CD14-positive monocyte (primary cell): ENCODE data around the gene PAX8. TPM values are rescaled to one million over a fixed set of nuclear protein-coding genes. Genes with fewer than 3 reads are reported as not detected.

Source experiments
- DNase-seq, 3 donors: peaks; one replicate each; pipeline ENCODE4 v3.0.0-alpha.2; 2011 to 2022
- H2AFZ ChIP-seq: 2 replicates; pipeline ENCODE4 v1.6.0; 2012; ENCODE audit warnings: mild to moderate bottlenecking, low read depth, low read length, inconsistent platforms; ENCODE audit not compliant: insufficient read depth, poor library complexity, severe bottlenecking
- H3K27ac ChIP-seq, 2 donors: 1 replicate in 1 of 2; 2 replicates in 1 of 2; pipeline ENCODE4 v1.5.1; 2012 to 2013; ENCODE audit warnings: low read length in 2 of 2, control low read depth in 1 of 2, inconsistent platforms in 1 of 2, low read depth in 1 of 2, mild to moderate bottlenecking in 1 of 2
- H3K27me3 ChIP-seq, 2 donors: one replicate each; pipeline versions ENCODE4 v1.6.0 to v1.6.1; 2011 to 2013; ENCODE audit warnings: low read length in 2 of 2; ENCODE audit not compliant: control insufficient read depth in 2 of 2, insufficient read depth in 2 of 2
- H3K36me3 ChIP-seq, 2 donors: replicated peaks in 1 of 2; 1 replicate in 1 of 2; 2 replicates in 1 of 2; pipeline versions ENCODE4 v1.5.1 to v1.6.1; 2012 to 2013; ENCODE audit warnings: low read length in 2 of 2, control low read depth in 1 of 2, inconsistent platforms in 1 of 2, mild to moderate bottlenecking in 1 of 2; ENCODE audit not compliant: insufficient read depth in 2 of 2, control insufficient read depth in 1 of 2
- H3K4me1 ChIP-seq, 2 donors: 1 replicate in 1 of 2; 2 replicates in 1 of 2; pipeline versions ENCODE4 v1.5.1 to v1.6.1; 2012 to 2013; ENCODE audit warnings: low read length in 2 of 2, control low read depth in 1 of 2, inconsistent platforms in 1 of 2, mild to moderate bottlenecking in 1 of 2, moderate library complexity in 1 of 2; ENCODE audit not compliant: insufficient read depth in 2 of 2, control insufficient read depth in 1 of 2
- H3K4me2 ChIP-seq: replicated peaks from 2 replicates; pipeline ENCODE3; 2012; ENCODE audit warnings: low read length, moderate library complexity, mild to moderate bottlenecking; ENCODE audit not compliant: poor library complexity, severe bottlenecking; ENCODE audit errors: extremely low read depth
- H3K4me3 ChIP-seq, 3 experiments: fragments of 200-600 bp in 1 of 3; sonication (generic) in 1 of 3; replicated peaks in 1 of 3; 1 replicate in 2 of 3; 2 replicates in 1 of 3; pipeline ENCODE4 v1.5.1; 2011 to 2013; ENCODE audit warnings: low read length in 3 of 3, mild to moderate bottlenecking in 3 of 3, control low read depth in 2 of 3, low read depth in 2 of 3, inconsistent platforms in 1 of 3, moderate library complexity in 1 of 3
- H3K79me2 ChIP-seq: 2 replicates; pipeline ENCODE4 v1.6.0; 2012; ENCODE audit warnings: mild to moderate bottlenecking, control low read depth, inconsistent platforms, low read length, moderate library complexity; ENCODE audit not compliant: insufficient read depth
- H3K9ac ChIP-seq: 2 replicates; pipeline ENCODE4 v1.6.0; 2017; ENCODE audit warnings: low read length, mild to moderate bottlenecking; ENCODE audit not compliant: insufficient read depth, poor library complexity, severe bottlenecking
- H3K9me3 ChIP-seq, 2 donors: replicated peaks in 1 of 2; 1 replicate in 1 of 2; 2 replicates in 1 of 2; pipeline versions ENCODE4 v1.5.1 to v1.6.1; 2012 to 2013; ENCODE audit warnings: low read length in 2 of 2, control low read depth in 1 of 2; ENCODE audit not compliant: control insufficient read depth in 1 of 2, insufficient read depth in 1 of 2
- H4K20me1 ChIP-seq: 2 replicates; pipeline ENCODE4 v1.6.0; 2012; ENCODE audit warnings: mild to moderate bottlenecking, low read length, control low read depth, moderate library complexity; ENCODE audit not compliant: insufficient read depth
- H3K27ac Mint-ChIP-seq, 7 donors: one replicate each; pipeline ENCODE4 v1.8.0; 2020; ENCODE audit warnings: mild to moderate bottlenecking in 7 of 7, mixed read lengths in 7 of 7, moderate library complexity in 6 of 7, inconsistent platforms in 2 of 7
- H3K27me3 Mint-ChIP-seq, 3 donors: one replicate each; pipeline ENCODE4 v1.8.0; 2021 to 2022; ENCODE audit warnings: low read depth in 3 of 3, mild to moderate bottlenecking in 3 of 3, mixed read lengths in 3 of 3, moderate library complexity in 3 of 3, inconsistent platforms in 1 of 3
- H3K36me3 Mint-ChIP-seq, 2 donors: one replicate each; pipeline ENCODE4 v1.8.0; 2020; ENCODE audit warnings: mixed read lengths in 2 of 2, inconsistent platforms in 1 of 2, mild to moderate bottlenecking in 1 of 2
- H3K4me1 Mint-ChIP-seq: one replicate; pipeline ENCODE4 v1.8.0; 2020; ENCODE audit warnings: mild to moderate bottlenecking, mixed read lengths
- H3K4me3 Mint-ChIP-seq, 2 donors: one replicate each; pipeline ENCODE4 v1.8.0; 2020; ENCODE audit warnings: mild to moderate bottlenecking in 2 of 2, mixed read lengths in 2 of 2, moderate library complexity in 1 of 2
- H3K9me3 Mint-ChIP-seq, 7 donors: one replicate each; pipeline ENCODE4 v1.8.0; 2020 to 2022; ENCODE audit warnings: mixed read lengths in 7 of 7, mild to moderate bottlenecking in 6 of 7, moderate library complexity in 6 of 7, inconsistent platforms in 2 of 7
- WGBS: methylation state at CpG from one replicate; pipeline ENCODE4 v1.1.5; 2013; ENCODE audit warnings: missing lambda C conversion rate; ENCODE audit not compliant: insufficient coverage; 5-methylcytosine and 5-hydroxymethylcytosine counted together
- intact Hi-C, 2 donors: fragments of 100-400 bp; cut with micrococcal nuclease; formaldehyde crosslinking; loops; one replicate each; pipeline versions ENCODE4 v1.15.0 to v1.15.1; 2023
- polyA plus RNA-seq, 3 donors: library from polyadenylated mRNA; depleted of rRNA in 1 of 3; unstranded in 2 of 3; stranded (reverse) in 1 of 3; fragments of 300-500 nt in 2 of 3; fragments of >200 nt in 1 of 3; fragmentation: Illumina TruSeq in 2 of 3; gene quantifications; 1 replicate in 2 of 3; 2 replicates in 1 of 3; pipeline ENCODE4 v1.2.3, GENCODE V29; 2012 to 2021
- TF ChIP-seq, protein P1 (sequence below): fragments of 200-600 bp; IDR thresholded peaks from one replicate; pipeline ENCODE4 v1.8.0; 2022; ENCODE audit warnings: antibody characterized with exemption, mild to moderate bottlenecking

PAX8 gene
- polyA plus RNA-seq, 3 donors, result 0.26 to 0.47 (median 0.36) TPM

DNA sequence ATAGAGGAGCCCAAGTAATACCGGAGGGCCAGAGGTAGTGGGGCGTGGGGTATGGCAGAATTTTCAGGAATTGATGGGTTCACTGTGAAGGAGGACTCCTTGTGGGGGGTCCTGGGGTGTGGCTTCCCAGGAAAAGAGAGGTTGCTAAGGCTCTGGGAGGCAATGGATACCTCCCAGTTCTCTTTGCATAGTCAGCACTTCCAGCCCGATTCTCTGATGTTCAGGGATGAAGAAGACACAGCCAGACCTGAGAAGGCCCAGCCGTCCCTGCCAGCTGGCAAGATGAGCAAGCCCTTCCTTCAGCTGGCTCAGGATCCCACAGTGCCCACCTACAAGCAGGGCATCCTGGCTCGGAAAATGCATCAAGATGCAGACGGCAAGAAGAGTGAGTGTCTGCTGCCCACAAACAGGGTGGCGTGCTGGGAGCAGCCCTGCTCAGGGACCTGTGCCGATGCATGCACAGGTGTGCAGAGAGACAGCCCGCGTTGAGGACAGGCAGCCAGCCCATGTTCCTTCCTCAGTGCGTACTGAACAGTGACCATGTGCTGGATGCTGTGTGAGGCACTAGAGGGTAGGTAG, 82.7 kb downstream of the PAX8 start:
- H3K4me3 Mint-ChIP-seq, result no peak overlapping the region

DNA sequence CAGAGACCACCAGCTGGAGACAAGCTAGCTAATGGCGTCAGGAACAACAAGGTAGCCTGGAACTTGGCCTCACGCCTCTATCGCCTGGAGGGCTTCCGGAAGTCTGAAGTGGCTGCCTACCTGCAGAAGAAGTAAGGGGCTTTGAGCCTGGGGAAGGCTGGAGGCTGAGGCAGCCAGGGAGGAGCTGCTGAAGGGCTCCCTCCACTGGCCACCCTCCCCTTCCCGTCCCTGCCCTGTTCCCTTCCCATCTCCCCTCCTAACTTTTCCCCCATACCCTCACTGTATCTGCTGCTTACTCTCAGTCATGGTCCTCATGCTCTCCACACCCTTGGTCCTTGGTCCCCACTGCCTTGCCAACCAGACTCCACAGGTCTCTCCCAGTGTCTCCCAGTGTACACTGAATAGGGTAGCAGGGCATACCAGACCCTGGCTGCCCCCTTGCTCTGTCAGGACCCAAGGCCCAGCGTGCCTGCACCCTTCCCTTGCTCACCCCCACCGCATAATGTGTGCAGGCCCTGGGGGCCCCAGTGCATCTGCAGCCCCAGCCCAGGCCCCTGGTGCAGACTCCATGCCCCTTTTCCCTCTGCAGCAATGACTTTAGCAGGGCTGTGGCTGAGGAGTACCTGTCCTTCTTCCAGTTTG, 86.1 kb downstream of the PAX8 start:
- H3K9me3 Mint-ChIP-seq, result no peaks in the 10 kb centered on the region
- TF ChIP-seq, protein P1, sequence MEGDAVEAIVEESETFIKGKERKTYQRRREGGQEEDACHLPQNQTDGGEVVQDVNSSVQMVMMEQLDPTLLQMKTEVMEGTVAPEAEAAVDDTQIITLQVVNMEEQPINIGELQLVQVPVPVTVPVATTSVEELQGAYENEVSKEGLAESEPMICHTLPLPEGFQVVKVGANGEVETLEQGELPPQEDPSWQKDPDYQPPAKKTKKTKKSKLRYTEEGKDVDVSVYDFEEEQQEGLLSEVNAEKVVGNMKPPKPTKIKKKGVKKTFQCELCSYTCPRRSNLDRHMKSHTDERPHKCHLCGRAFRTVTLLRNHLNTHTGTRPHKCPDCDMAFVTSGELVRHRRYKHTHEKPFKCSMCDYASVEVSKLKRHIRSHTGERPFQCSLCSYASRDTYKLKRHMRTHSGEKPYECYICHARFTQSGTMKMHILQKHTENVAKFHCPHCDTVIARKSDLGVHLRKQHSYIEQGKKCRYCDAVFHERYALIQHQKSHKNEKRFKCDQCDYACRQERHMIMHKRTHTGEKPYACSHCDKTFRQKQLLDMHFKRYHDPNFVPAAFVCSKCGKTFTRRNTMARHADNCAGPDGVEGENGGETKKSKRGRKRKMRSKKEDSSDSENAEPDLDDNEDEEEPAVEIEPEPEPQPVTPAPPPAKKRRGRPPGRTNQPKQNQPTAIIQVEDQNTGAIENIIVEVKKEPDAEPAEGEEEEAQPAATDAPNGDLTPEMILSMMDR, result no peak
- Histone ChIP-seq H3K4me2 (no peak overlapping the region), H3K27me3 (no peaks in the 10 kb centered on the region), H3K9ac (no peak overlapping the region), H3K4me3 (no peak overlapping the region), H2AFZ (no peak overlapping the region), H3K36me3 (peaks cover 59 to 70% of the 10 kb centered on the region in 2 donors), H3K27ac (peak overlapping the region in 1 of 2 donors; percentile 8), H3K4me1 (peaks cover 24 to 27% of the 10 kb centered on the region in 2 donors), H4K20me1 (peaks cover 63% of the 10 kb centered on the region), H3K9me3 (no peaks in the 10 kb centered on the region), H3K79me2 (peaks cover 36% of the 10 kb centered on the region)
- H3K27ac Mint-ChIP-seq, result peak overlapping the region in 4 of 7 donors; percentile 6 to 73 (median 37)
- no peak for DNase-seq
- H3K4me1 Mint-ChIP-seq, result peaks cover 33% of the 10 kb centered on the region
- peaks cover 78 to 80% of the 10 kb centered on the region in 2 donors for H3K36me3 Mint-ChIP-seq
- 98% methylated on average over 6 of the region's 7 CpGs for WGBS
- H3K27me3 Mint-ChIP-seq, result peaks cover 0 to 3% (median 2%) of the 10 kb centered on the region in 3 donors
- intact Hi-C loops, result no loop called here
- H3K4me3 Mint-ChIP-seq, result no peak overlapping the region

More for the DNA sequence above, 82.7 kb downstream of the PAX8 start:
- no peak overlapping the region for H3K4me2 ChIP-seq
- no peak overlapping the region for H3K27ac ChIP-seq
- Mint-ChIP-seq H3K4me1 (peaks cover 9% of the 10 kb centered on the region), H3K27ac (peak overlapping the region in 3 of 7 donors; percentile 24 to 67 (median 42)), H3K36me3 (peaks cover 81 to 86% of the 10 kb centered on the region in 2 donors), H3K9me3 (no peaks in the 10 kb centered on the region), H3K27me3 (peaks cover 0 to 3% (median 2%) of the 10 kb centered on the region in 3 donors)
- peaks cover 76 to 93% of the 10 kb centered on the region in 2 donors for H3K36me3 ChIP-seq
- H2AFZ ChIP-seq, result no peak overlapping the region
- no peak for DNase-seq
- intact Hi-C loops, result loop anchor here in 1 of 2 donors (5.0 kb wide), 1 partner anchor 114 kb away; no protein-coding TSS in a partner anchor
- no peaks in the 10 kb centered on the region for H3K9me3 ChIP-seq
- no peaks in the 10 kb centered on the region for H3K27me3 ChIP-seq
- H3K4me3 ChIP-seq, result no peak overlapping the region
- H3K4me1 ChIP-seq, result peaks cover 11 to 16% of the 10 kb centered on the region in 2 donors
- 89% methylated on average over 11 of the region's 11 CpGs for WGBS
- no peak overlapping the region for H3K9ac ChIP-seq
- TF ChIP-seq, protein P1, result no peak
- peaks cover 6% of the 10 kb centered on the region for H3K79me2 ChIP-seq
- peaks cover 77% of the 10 kb centered on the region for H4K20me1 ChIP-seq
